B cell (primary cell): ENCODE data around the gene FRAT2. TPM values are rescaled to one million over a fixed set of nuclear protein-coding genes. Genes with fewer than 3 reads are reported as not detected.
"Not testable (repeated sequence)": the region's sequence is repeated elsewhere in the genome, so short reads cannot be mapped to it uniquely, and the experiment has no call there.

Experiments
- ATAC-seq: fragments of 200-7000 bp; cut with Tn5 transposase; one replicate; pipeline ENCODE4 v1.10.0; 2021; ENCODE audit warnings: low read depth, mild to moderate bottlenecking, moderate number of reproducible peaks, moderate library complexity
- CTCF ChIA-PET: fragments of 350-600 bp; sonication (Branson Sonifier 250); formaldehyde crosslinking; loops from one replicate; lab custom pipeline; 2021; ENCODE audit warnings: antibody characterized with exemption, inconsistent platforms; lab: Charles Lee
- POLR2A ChIA-PET: fragments of 350-600 bp; sonication (Branson Sonifier 250); formaldehyde crosslinking; loops from one replicate; lab custom pipeline; 2021; ENCODE audit warnings: antibody characterized with exemption; lab: Charles Lee
- DNase-seq: peaks from one replicate; pipeline ENCODE4 v3.0.0; 2013
- H2AFZ ChIP-seq: 2 replicates; pipeline ENCODE4 v1.6.1; 2012; ENCODE audit warnings: mild to moderate bottlenecking, low read depth, low read length; ENCODE audit not compliant: insufficient read depth, poor library complexity, severe bottlenecking
- H3K27ac ChIP-seq, 2 donors: 1 replicate in 1 of 2; 2 replicates in 1 of 2; pipeline ENCODE4 v1.5.1; 2012 to 2013; ENCODE audit warnings: low read length in 2 of 2, mild to moderate bottlenecking in 2 of 2, moderate library complexity in 1 of 2
- H3K27me3 ChIP-seq, 4 experiments: fragments of 200-600 bp in 1 of 4; sonication (generic) in 1 of 4; replicated peaks in 1 of 4; 1 replicate in 2 of 4; 2 replicates in 2 of 4; pipeline versions ENCODE4 v1.6.1 to v1.7.0; 2013 to 2016; ENCODE audit warnings: low read length in 3 of 4, mild to moderate bottlenecking in 2 of 4, mixed read lengths in 1 of 4, moderate library complexity in 1 of 4; ENCODE audit not compliant: insufficient read depth in 4 of 4, control insufficient read depth in 3 of 4; ENCODE audit errors: control extremely low read depth in 1 of 4
- H3K36me3 ChIP-seq, 2 experiments: replicated peaks in 1 of 2; 1 replicate in 1 of 2; 2 replicates in 1 of 2; pipeline versions ENCODE4 v1.6.1 to v1.7.1; 2013; ENCODE audit warnings: low read length in 1 of 2; ENCODE audit not compliant: insufficient read depth in 2 of 2, control insufficient read depth in 1 of 2; ENCODE audit errors: control extremely low read depth in 1 of 2, extremely low read depth in 1 of 2
- H3K4me1 ChIP-seq, 2 donors: fragments of 200-600 bp in 1 of 2; sonication (generic) in 1 of 2; 1 replicate in 1 of 2; 2 replicates in 1 of 2; pipeline versions ENCODE4 v1.5.1 to v1.6.1; 2013 to 2017; ENCODE audit warnings: low read length in 2 of 2; ENCODE audit not compliant: control insufficient read depth in 2 of 2, insufficient read depth in 2 of 2
- H3K4me2 ChIP-seq: replicated peaks from 2 replicates; pipeline ENCODE3; 2012; ENCODE audit warnings: mild to moderate bottlenecking, low read depth, low read length; ENCODE audit not compliant: poor library complexity, severe bottlenecking
- H3K4me3 ChIP-seq, 5 experiments: fragments of 200-600 bp in 1 of 5; sonication (generic) in 1 of 5; 1 replicate in 3 of 5; 2 replicates in 2 of 5; pipeline versions ENCODE4 v1.5.1 to v1.7.0; 2011 to 2016; ENCODE audit warnings: low read length in 4 of 5, mild to moderate bottlenecking in 4 of 5, low read depth in 2 of 5, control low read depth in 1 of 5, moderate library complexity in 1 of 5; ENCODE audit not compliant: insufficient read depth in 1 of 5; ENCODE audit errors: control extremely low read depth in 1 of 5, extremely low read depth in 1 of 5
- H3K79me2 ChIP-seq: fragments of 200-600 bp; sonication (generic); one replicate; pipeline ENCODE4 v1.6.0; 2016; ENCODE audit warnings: low read length; ENCODE audit not compliant: control insufficient read depth, insufficient read depth
- H3K9ac ChIP-seq: fragments of 200-600 bp; sonication (generic); 2 replicates; pipeline ENCODE4 v1.6.1; 2017; ENCODE audit warnings: mild to moderate bottlenecking, low read length, moderate library complexity
- H3K9me3 ChIP-seq, 3 donors: one replicate each; pipeline versions ENCODE4 v1.6.1 to v1.7.1; 2013; ENCODE audit warnings: low read length in 2 of 3; ENCODE audit not compliant: control insufficient read depth in 2 of 3, insufficient read depth in 1 of 3; ENCODE audit errors: control extremely low read depth in 1 of 3
- H4K20me1 ChIP-seq: 2 replicates; pipeline ENCODE4 v1.6.0; 2012; ENCODE audit warnings: mild to moderate bottlenecking, low read length; ENCODE audit not compliant: insufficient read depth, control insufficient read depth, poor library complexity, severe bottlenecking
- H3K27ac Mint-ChIP-seq: one replicate; pipeline ENCODE4 v1.8.0; 2021; ENCODE audit warnings: mixed read lengths
- H3K27me3 Mint-ChIP-seq: one replicate; pipeline ENCODE4 v1.8.0; 2021; ENCODE audit warnings: mixed read lengths
- H3K4me1 Mint-ChIP-seq: one replicate; pipeline ENCODE4 v1.8.0; 2021; ENCODE audit warnings: mixed read lengths
- H3K4me3 Mint-ChIP-seq: one replicate; pipeline ENCODE4 v1.8.0; 2021; ENCODE audit warnings: mixed read lengths
- H3K9me3 Mint-ChIP-seq: one replicate; pipeline ENCODE4 v1.8.0; 2022; ENCODE audit warnings: mixed read lengths; ENCODE audit not compliant: insufficient read depth
- EZH2 ChIP-seq: IDR thresholded peaks from 2 replicates; pipeline ENCODE4 v1.6.1; 2012; ENCODE audit warnings: borderline replicate concordance, low read depth, mild to moderate bottlenecking, moderate library complexity, low read length; ENCODE audit not compliant: insufficient read depth, poor library complexity, severe bottlenecking
- WGBS: methylation state at CpG from one replicate; pipeline ENCODE4 v1.1.5; 2013; ENCODE audit warnings: missing lambda C conversion rate; ENCODE audit not compliant: insufficient coverage; 5-methylcytosine and 5-hydroxymethylcytosine counted together
- intact Hi-C: fragments of 100-400 bp; cut with micrococcal nuclease; formaldehyde crosslinking; loops from one replicate; pipeline ENCODE4 v1.10.0; 2022
- polyA plus RNA-seq: library from polyadenylated mRNA; depleted of rRNA; stranded (reverse); fragments of >200 nt; gene quantifications from 2 replicates; pipeline ENCODE4 v1.2.3, GENCODE V29; 2012
- total RNA-seq, 2 donors: library from RNA; stranded (reverse); fragments of 120-200 nt in 1 of 2; gene quantifications; 1 replicate in 1 of 2; 2 replicates in 1 of 2; pipeline versions ENCODE4 v1.2.3 to v1.2.4, GENCODE V29; 2013 to 2022
- TF ChIP-seq, protein P1 (sequence below): fragments of 200-600 bp; IDR thresholded peaks from one replicate; pipeline ENCODE4 v1.8.0; 2022; ENCODE audit warnings: antibody characterized with exemption, mild to moderate bottlenecking

FRAT2 gene
- total and polyA plus RNA-seq, 2 donors (not counting 1 experiment from before 2014, with no cell fraction given): 4.9 to 30.2 TPM

DNA sequence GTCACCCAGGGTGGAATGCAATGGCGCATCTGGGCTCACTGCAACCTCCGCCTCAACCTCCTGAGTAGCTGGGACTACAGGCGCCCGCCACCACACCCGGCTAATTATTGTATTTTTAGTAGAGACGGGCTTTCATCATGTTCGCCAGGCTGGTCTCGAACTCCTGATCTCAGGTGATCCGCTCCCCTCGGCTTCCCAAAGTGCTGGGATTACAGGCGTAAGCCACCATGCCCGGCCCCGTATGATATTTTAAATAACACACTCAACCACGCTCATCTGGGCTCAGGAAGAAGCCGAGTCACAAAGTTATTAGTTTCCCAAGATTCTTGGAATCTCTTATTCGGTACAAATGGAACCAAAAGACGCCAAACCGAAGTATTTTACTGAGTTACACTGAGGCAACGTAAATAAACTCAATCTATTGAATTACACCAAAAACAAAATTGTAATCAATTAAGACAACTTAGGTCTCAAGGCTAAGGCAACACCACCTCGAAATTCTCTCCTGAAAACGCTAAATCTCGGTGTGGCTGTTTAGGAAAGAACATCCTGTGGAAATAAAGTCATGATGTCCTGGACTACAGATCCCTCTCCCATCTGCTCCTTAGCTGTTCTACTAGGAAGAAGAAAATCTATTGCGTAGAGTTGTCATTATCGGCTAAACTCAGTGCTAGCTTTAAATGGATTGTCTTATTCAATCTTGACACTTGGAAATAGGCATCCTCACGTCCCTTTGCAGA lies 43.0 kb downstream of the FRAT2 start:
- ChIA-PET POLR2A (interaction anchor here (0.6 kb wide), 1 partner anchor 58 kb away, joined by 3 read pairs; no protein-coding TSS in a partner anchor), CTCF (interaction anchor here (3.8 kb wide), 1 partner anchor 12 kb away, joined by 21 read pairs; no protein-coding TSS in a partner anchor)
- no peaks in the 10 kb centered on the region for H3K27me3 ChIP-seq
- H3K27ac ChIP-seq: peak overlapping the region; percentile 48 to 85
- peaks cover 0 to 4% of the 10 kb centered on the region in 2 experiments for H3K36me3 ChIP-seq
- peak overlapping the region; percentile 63 to 98 (median 91) for H3K4me3 ChIP-seq
- ATAC-seq (no peak), DNase-seq (no peak)
- peak overlapping the region; percentile 82 for H3K4me2 ChIP-seq
- peak overlapping the region; percentile 98 for H2AFZ ChIP-seq
- no peaks in the 10 kb centered on the region for H4K20me1 ChIP-seq
- H3K27ac Mint-ChIP-seq: peak overlapping the region; percentile 86
- intact Hi-C loops: loop anchor here (1.0 to 2.0 kb wide), 5 partner anchors 29 to 705 kb away; partner anchors contain the start of genes FRAT2, MMS19, RRP12 and TM9SF3
- H3K9me3 Mint-ChIP-seq: no peaks in the 10 kb centered on the region
- no peak for TF ChIP-seq EZH2
- TF ChIP-seq, protein P1, sequence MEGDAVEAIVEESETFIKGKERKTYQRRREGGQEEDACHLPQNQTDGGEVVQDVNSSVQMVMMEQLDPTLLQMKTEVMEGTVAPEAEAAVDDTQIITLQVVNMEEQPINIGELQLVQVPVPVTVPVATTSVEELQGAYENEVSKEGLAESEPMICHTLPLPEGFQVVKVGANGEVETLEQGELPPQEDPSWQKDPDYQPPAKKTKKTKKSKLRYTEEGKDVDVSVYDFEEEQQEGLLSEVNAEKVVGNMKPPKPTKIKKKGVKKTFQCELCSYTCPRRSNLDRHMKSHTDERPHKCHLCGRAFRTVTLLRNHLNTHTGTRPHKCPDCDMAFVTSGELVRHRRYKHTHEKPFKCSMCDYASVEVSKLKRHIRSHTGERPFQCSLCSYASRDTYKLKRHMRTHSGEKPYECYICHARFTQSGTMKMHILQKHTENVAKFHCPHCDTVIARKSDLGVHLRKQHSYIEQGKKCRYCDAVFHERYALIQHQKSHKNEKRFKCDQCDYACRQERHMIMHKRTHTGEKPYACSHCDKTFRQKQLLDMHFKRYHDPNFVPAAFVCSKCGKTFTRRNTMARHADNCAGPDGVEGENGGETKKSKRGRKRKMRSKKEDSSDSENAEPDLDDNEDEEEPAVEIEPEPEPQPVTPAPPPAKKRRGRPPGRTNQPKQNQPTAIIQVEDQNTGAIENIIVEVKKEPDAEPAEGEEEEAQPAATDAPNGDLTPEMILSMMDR: no peak
- H3K4me3 Mint-ChIP-seq: peak overlapping the region; percentile 90
- H3K4me1 Mint-ChIP-seq: peaks cover 16% of the 10 kb centered on the region
- H3K27me3 Mint-ChIP-seq: no peaks in the 10 kb centered on the region
- H3K4me1 ChIP-seq: peaks cover 6 to 12% of the 10 kb centered on the region in 2 donors
- peaks cover 51% of the 10 kb centered on the region for H3K79me2 ChIP-seq
- no peaks in the 10 kb centered on the region for H3K9me3 ChIP-seq
- peak overlapping the region; percentile 89 for H3K9ac ChIP-seq
- WGBS: 89% methylated on average over 18 of the region's 25 CpGs

DNA sequence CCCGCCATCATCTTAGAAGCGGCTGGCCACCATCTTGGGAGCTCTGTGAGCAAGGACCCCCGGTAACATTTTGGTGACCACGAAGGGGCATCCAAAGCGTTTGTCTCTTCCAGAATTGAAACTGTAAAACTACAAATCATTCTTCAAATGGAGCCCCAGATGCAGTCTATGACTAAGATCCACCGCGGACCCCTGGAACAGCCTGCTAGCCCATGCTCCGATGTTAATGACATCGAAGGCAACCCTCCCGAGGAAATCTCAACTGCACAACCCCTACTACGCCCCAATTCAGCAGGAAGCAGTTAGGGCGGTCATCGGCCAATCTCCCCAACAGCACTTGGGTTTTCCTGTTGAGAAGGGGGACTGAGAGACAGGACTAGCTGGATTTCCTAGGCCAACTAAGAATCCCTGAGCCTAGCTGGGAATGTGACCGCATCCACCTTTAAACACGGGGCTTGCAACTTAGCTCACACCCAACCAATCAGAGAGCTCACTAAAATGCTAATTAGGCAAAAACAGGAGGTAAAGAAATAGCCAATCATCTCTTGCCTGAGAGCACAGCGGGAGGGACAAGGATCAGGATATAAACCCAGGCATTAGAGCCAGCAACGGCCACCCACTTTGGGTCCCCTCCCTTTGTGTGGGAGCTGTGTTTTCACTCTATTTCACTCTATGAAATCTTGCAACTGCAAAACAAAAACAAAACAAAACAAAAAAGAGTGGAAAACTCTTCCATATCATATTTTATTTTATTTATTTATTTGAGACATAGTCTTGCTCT lies 43.8 kb downstream of the FRAT2 start:
- H3K9me3 Mint-ChIP-seq, H2AFZ ChIP-seq, H3K4me2 ChIP-seq, ATAC-seq, H3K36me3 ChIP-seq, H3K27ac ChIP-seq, H3K27me3 Mint-ChIP-seq, H3K4me3 ChIP-seq, intact Hi-C loops, DNase-seq, H3K27ac Mint-ChIP-seq, POLR2A ChIA-PET, H3K9ac ChIP-seq, H3K27me3 ChIP-seq, H3K9me3 ChIP-seq, H4K20me1 ChIP-seq: not testable (repeated sequence)
- 98% methylated on average over 13 of the region's 17 CpGs for WGBS
- peaks cover 59% of the 10 kb centered on the region for H3K79me2 ChIP-seq
- peaks cover 6 to 12% of the 10 kb centered on the region in 2 donors for H3K4me1 ChIP-seq
- Mint-ChIP-seq H3K4me1 (peaks cover 16% of the 10 kb centered on the region), H3K4me3 (peak overlapping the region; percentile 26)
- CTCF ChIA-PET: interaction anchor here (1.4 to 3.8 kb wide), 2 partner anchors 11 to 29 kb away, joined by 4 to 21 read pairs; no protein-coding TSS in a partner anchor

DNA sequence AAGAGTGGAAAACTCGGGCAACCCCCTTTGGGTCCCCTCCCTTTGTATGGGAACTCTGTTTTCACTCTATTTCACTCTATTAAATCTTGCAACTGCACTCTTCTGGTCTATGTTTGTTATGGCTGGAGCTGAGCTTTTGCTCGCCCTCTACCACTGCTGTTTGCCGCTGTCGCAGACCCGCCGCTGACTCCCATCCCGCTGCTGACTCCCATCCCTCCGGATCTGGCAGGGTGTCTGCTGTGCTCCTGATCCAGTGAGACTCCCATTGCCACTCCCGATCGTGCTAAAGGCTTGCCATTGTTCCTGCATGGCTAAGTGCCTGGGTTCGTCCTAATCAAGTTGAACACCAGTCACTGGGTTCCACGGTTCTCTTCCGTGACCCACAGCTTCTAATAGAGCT lies 44.5 kb downstream of the FRAT2 start:
- H3K27me3 Mint-ChIP-seq, DNase-seq, H4K20me1 ChIP-seq, H3K4me3 Mint-ChIP-seq, H3K9ac ChIP-seq, ATAC-seq, H3K9me3 Mint-ChIP-seq, POLR2A ChIA-PET, H3K4me3 ChIP-seq, H3K9me3 ChIP-seq, H3K27ac ChIP-seq, H3K36me3 ChIP-seq, intact Hi-C loops, H2AFZ ChIP-seq, H3K4me2 ChIP-seq, H3K27ac Mint-ChIP-seq, H3K27me3 ChIP-seq: not testable (repeated sequence)
- CTCF ChIA-PET: interaction anchor here (0.6 to 3.8 kb wide), 3 partner anchors 11 to 43 kb away, joined by 3 to 21 read pairs (median 4); no protein-coding TSS in a partner anchor
- 98% methylated on average over 12 of the region's 13 CpGs for WGBS
- H3K79me2 ChIP-seq: peaks cover 64% of the 10 kb centered on the region
- peaks cover 6 to 12% of the 10 kb centered on the region in 2 donors for H3K4me1 ChIP-seq
- H3K4me1 Mint-ChIP-seq: peaks cover 16% of the 10 kb centered on the region
